GM21576 (cell line): ENCODE results near the gene PROSER2.
"Not testable (repeated sequence)": the region's sequence is repeated elsewhere in the genome, so short reads cannot be mapped to it uniquely, and the experiment has no call there.

Experiments used
- ATAC-seq: cut with Tn5 transposase; IDR thresholded peaks from one replicate; pipeline ENCODE4 v1.9.1; 2021; ENCODE audit warnings: mild to moderate bottlenecking, moderate library complexity; ENCODE audit not compliant: unreplicated experiment

Gene PROSER2

DNA sequence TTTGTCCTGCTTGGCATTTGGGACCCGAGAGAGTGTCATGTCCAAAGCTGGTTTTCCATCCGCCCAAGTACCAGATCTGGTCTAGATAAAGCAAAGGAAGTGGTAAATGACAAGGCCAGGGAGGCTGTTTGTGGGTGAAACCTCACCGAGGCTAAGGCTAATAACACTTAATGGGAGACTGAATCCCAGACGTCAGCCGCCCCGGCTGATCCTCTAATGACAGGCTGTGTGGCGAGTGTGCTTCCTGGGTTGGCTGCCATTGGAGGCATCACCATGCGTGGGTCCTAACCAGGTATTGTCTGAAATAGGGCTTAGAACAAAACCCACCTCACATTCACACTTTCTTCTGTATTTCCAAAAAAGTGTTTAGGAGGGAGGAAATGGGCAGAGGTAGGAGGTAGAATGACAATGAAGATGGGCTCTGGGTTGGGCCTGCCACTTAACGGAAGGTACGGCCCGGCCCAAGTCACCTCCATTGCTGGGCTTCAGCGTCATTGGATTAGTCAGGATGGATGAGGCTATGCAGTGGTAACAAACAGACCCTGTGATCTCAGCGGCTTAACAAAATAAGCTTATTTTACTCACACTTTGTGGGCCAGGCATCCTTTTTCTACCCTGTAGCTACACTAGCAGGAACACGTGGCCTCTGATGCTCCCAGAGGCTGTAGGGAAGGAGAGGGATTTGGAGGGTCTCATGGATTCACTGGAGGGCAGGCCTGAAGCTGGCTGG lies 59.7 kb downstream of the PROSER2 start:
- ATAC-seq, result no peak

DNA sequence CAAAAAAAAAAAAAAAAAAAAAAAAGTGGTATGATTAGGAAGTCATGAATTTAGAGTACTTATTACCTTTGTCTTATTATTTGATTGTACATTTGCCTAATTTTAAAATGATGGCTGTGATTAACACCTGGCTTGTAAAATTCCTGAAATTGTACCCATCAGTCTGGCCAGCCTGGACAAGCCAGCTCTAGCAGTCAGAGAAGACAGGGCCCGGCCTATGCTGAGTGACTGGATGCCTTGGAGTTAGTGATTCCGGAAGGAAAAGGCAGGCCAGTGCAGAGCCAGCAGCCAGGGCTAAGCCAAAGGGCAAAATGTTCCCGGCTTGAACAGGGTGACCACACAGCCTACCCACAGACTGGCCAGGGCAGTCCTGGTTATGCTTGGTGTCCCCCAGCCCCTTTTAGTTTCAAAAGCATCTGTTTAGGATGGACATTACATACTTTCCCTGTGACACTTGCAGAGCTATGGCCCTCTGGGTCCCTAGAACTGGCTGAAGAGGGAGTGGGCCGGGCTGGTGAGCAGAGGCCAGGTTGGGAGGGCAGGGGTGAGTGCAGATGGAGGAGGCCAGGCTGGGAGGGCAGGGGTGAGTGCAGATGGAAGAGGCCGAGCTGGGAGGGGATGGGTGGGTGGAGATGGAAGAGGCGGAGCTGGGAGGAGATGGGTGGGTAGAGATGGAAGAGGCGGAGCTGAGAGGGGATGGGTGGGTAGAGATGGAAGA lies 61.7 kb downstream of the PROSER2 start:
- no peak for ATAC-seq

DNA sequence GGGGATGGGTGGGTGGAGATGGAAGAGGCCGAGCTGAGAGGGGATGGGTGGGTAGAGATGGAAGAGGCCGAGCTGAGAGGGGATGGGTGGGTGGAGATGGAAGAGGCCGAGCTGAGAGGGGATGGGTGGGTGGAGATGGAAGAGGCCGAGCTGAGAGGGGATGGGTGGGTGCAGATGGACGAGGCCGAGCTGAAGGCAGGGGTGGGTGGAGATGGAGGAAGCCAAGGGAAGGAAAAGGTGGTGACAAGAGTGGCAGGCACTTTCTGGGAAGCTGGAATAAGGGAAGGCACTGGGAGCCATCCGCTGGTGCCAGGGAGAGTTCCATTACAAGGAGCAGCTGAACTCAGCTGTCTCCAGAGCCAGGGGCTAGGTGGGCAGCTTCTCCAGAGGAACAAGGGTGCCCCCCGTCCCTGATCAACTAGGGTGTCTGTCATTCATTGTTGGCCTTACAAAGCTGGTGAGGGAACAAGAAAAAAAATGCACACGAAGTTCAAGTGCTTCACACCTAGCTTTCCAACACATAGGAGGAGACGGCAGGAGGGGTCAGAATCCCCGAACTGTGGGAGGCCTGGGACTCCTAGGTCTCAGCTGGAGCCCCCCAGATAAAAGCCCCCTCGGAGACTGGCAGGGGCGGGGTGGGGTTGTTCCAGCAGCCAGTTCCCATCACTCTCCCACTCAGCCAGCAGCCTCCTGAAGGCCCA lies 62.4 kb downstream of the PROSER2 start:
- no peak for ATAC-seq

DNA sequence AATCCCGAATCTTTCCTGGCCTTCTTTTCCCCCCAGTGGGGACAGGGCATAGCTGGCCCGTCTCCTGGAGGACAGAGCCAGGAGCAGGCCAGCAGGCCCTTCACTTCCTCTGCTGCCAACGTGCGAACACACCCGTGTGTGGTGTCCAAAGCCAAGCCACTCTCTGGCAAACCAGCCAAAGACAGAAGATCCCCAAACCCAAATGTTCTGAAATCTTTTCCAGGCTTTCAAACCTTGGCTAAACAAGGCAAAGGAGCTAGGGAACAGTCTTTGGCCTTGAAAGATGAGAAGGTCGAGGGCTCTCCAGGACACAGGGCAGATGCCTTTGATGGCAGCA lies 63.0 kb downstream of the PROSER2 start:
- ATAC-seq, result no peak

- ATAC-seq, result no peak
These were observed 63.7 kb downstream of the PROSER2 start for GRCh38 chr10:11886851-11887250.

- ATAC-seq, result no peak
These were observed 64.4 kb downstream of the PROSER2 start for GRCh38 chr10:11887381-11888227.

DNA sequence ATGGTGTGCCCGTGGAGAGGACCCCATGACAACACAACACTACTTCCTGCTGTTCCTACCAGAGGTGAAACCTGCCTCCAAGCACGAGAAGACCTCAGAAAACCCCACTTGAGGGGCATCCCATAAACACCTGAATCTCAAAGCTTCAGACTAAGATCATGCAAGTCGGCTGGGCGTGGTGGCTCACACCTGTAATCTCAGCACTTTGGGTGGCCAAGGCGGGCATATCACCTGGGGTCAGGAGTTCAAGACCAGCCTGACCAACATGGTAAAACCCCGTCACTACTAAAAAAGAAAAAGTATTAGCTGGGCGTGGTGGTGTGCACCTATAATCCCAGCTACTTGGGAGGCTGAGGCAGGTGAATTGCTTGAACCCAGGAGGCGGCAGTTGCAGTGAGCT lies 66.1 kb downstream of the PROSER2 start:
- not testable (repeated sequence) for ATAC-seq

DNA sequence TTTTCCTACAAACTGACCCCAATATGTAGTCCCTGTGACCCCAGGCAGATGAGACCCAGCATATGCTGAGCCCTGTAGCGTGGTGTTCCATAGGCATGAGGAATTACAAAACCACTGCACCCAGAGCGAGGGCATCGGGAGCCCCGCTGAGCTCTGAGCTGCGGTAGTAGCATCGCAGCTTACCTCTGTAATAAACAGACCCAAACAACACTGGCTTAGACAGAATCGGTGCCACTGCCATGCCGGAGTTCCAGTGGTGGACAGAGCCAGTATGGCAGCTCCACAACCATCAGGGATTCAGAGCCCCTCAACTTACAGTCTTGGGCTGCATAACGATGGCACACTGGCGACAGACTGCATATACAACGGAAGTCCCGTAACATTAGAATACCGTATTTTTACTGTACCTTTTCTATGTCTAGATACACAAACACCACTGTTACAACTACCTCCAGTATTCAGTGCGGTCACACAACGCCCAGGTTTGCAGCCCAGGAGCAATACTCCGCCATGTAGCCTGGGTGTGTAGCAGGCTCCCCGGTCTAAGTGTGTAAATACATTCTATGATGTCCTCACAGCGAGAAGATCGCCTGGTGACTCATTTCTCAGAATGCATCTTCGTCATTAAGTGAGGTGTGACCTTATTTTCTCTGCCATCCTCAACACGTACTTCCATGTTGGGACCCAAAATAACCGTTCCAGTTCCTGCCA lies 68.8 kb downstream of the PROSER2 start:
- no peak for ATAC-seq

GRCh38 chr10:11893749-11894278 lies 70.7 kb downstream of the PROSER2 start:
- no peak for ATAC-seq

DNA sequence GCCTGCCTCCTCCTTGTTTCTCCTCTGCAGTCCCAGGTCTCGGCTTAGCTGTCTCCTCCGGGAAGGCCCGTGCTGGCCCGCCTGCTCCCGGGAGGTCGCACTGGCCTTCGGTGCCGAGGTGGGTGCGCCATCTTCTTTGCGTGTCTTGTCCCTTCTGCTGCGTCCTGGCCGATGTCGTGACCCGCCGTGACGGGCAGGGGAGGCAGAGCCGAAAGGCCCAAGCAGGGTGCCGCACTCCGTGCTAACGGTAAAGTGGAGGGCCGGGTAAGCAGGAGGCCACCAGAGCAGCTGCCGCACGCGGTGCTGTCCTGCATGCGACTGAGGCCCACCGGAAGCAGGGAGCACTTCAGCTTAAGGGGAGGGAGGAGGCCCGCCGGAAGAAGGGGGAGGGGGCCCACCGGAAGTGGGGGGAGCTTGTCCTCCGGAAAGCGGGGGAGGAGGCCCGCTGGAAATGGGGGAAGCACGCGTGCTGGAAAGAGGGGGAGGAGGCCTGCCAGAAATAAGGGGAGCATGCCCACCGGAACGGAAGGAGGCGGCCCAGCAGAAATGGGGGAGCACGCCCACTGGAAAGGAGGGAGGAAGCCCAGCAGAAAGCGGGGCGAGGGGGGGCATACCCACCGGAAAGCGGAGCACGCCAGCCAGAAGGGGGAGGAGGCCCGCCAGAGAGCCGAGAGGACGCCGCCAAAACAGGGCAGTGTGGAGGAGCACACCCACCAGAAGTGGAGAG lies 71.4 kb downstream of the PROSER2 start:
- no peak for ATAC-seq

DNA sequence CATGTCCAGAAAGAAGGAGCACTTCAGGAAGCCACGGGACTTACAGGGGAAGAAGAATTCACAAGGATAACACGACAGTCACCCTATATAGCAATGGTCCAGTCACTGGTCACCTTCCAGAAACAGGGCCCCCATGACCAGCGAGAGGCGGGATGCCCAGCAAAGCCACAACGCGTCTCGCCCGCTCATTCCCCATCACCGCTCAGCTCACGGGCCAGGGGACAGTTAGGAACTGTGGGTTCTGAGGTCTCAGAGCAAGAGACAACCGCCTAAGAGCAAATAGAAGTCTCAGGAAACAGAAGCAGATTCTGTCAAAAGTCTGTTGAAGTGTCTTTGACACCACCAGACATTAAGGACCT lies 71.9 kb downstream of the PROSER2 start:
- ATAC-seq, result no peak

DNA sequence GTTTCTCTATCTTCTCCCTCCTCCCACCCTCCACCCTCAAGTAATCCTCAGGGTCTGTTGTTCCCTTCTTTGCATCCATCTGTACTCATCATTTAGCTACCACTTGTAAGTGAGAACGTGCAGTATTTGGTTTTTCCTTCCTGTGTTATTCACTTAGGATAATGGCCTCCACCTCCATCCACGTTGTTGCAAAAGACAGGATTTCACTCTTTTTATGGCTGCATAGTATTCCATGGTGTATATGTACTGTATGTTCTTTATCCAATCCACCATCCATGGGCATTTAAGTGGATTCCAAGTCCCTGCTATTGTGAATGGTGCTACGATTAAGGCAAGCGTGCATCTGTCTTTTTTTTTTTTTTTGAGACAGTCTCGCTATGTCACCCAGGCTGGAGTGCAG lies 72.4 kb downstream of the PROSER2 start:
- no peak for ATAC-seq

GRCh38 chr10:11896549-11897200 lies 73.5 kb downstream of the PROSER2 start:
- no peak for ATAC-seq

DNA sequence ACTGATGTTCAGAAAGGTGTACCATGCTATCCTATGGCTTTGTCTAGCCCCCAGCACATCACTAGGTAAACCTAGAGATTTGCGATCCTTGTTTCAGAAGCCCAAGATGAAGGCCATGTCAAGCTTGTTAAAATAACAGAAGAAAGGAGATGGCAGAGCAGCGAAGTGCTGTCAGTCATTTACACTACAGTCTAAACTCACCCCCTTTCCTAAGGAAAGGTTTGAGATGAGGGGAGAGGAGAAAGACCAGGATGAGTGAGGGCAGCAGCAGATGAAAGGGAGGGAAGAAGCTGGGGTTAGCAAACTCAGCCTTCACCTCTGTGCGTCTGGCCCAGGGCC lies 74.8 kb downstream of the PROSER2 start:
- ATAC-seq, result no peak

DNA sequence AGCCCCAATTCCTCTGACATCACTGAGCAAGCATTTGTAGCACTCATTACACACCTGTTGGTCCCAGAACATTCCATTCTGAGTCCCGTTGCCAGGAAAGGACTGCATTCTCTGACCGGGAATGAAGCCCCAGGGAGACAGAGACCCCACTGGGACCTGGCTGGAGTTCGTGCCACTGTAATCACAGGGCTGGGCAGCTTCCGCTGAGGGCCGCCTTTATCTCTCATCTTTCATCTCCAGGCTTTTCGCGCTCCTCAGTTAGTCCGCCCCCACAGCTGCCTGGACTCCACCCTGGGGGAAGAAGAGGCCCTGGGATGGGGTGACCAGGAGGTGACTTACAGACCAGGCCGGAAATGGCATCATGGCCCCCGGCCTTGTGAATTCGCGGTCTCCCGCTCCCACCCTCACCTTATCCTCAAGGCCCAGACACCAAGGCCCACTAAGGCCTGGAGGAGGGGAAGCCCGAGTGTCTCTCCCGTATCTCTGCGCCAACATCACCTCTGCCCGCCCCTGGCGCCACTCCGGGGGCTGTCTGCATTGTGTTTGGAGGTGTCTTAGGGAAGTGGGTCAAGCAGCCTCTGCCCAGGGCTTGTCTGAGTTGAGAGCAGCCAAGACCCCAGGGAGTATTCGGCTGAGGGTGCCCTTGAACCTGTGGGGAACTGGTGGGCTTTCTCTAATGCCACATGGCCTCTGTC lies 75.4 kb downstream of the PROSER2 start:
- ATAC-seq, result no peak

- no peak for ATAC-seq
These were observed 76.1 kb downstream of the PROSER2 start for GRCh38 chr10:11899067-11899876.

- ATAC-seq, result no peak
These were observed 77.8 kb downstream of the PROSER2 start for GRCh38 chr10:11901036-11901301.

- no peak for ATAC-seq
These were observed 78.3 kb downstream of the PROSER2 start for GRCh38 chr10:11901454-11901832.
